ENCODE results near the gene NAP1L1.

Gene NAP1L1

DNA sequence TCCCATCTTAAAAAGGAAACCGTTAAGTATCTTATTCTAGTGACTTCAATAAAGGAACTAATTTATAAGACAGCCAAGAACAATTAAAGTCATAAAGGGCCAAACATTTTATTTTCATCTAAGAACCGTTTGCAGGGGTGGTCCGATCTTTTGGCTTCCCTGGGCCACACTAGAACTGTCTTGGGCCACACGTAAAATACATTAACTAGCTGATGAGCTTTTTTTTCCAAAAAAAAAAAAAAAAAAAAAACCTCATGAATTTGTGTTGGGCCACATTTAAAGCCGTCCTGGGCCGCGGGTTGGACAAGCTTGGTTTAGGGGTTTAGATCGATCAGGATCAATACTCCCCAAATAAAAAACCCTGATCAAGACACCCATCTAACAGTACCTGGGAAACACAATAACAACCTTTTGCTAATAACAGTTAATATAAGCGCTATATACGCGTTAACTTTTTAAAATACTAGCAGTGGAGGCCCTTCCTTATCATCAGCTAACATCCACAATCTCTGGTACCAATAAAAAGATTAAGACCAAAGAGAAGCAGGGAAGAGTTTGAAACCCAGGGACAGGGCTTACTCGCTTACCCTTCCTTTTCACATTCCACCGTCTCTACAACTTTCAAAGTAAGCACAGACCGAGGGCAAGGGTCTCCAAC, 1.1 kb downstream of the NAP1L1 start:
- no peak for DNase-seq

DNA sequence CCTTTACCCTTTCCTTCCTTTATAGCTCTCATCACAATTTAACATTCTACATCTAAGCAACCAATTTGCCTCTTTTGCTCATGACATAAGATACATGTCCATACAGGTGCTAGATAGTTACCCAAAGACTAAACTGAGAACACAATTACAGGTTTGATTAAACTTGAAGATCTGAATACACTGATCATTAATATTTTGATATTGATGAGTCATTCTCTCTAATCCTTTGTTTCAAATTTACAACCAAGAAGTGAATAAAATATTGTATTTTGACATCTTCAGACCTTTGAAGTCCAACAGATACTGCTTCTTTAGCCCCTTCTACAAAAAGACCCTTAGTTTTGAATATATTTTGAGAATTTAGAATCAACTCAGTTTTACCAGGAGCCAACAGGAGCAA, 2.6 kb downstream of the NAP1L1 start:
- no peak for DNase-seq

DNA sequence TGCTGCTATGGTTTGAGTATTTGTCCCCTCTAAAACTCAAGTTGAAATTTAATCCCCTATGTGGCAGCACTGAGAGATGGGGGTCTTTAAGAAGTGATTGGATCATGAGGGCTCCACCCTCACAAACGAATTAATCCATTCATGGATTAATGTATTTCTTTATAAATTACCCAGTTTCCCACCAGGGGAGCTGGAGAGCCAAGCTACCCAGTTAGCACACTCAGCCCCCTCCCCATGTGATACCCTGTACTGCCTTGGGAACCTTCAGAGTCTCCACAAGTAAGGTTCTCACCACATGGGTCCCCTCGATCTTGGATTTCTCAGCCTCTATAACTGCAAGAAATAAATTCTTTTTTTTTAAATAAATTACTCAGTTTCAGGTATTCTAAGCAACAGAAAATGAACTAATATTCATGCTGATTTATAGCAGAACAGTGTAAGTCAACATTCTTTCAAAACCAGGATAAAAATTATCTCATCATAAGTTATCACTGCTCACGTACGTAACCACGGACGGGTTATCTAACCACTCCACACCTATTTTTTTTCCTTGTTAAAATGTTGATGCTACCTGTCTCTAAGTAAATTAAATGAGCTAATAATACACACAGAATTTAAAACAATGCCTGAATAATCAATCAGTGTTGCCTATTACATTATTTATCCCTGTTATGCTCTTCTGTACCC, 3.6 kb downstream of the NAP1L1 start:
- no peak for DNase-seq

DNA sequence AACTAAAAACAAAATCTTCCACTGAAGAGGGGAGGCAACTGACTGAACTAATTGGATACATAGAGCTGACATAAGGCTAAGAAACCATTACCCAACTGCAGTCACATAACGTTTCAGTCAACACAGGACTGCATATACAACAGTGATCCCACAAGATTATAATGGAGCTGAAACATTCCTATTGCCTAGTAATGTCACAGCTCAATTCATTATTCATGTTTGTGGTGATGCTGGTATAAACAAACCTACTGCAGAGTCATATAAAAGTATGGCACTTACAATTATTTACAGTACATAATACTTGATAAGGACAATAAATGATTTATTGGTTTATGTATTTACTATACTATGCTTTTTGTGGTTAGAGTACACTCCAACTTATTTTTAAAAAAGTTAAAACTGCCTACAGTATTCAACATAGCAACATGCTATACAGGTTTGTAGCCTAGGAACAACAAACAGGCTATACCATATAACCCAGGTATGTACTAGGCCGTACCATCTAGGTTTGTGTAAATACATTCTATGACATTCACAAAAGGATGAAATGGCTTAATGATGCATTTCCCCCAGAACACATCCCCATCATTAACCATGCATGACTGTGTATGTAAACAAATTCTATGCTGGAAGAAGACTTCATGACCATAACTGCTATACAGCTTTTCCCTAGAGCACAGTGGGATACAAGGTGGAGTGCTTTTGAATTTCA, 4.3 kb downstream of the NAP1L1 start:
- no peak for DNase-seq

DNA sequence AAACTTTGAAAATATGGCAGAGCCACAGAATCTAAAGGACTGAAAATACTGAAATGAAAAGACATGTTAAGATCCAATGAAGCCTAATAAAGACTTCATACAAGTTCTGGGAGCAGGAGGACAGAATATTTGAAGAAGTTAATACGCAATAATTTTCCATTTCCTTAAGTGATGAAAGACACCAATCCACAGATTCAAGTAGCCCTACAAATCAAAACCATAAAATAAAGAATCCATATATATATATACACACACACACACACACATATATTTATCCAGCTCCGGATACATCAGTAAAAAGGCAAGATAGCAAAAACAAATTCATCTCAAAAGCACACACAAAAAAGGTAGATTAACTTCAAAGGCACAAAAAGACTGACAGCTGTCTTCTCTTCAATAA, 5.7 kb downstream of the NAP1L1 start:
- DNase-seq: no peak

DNA sequence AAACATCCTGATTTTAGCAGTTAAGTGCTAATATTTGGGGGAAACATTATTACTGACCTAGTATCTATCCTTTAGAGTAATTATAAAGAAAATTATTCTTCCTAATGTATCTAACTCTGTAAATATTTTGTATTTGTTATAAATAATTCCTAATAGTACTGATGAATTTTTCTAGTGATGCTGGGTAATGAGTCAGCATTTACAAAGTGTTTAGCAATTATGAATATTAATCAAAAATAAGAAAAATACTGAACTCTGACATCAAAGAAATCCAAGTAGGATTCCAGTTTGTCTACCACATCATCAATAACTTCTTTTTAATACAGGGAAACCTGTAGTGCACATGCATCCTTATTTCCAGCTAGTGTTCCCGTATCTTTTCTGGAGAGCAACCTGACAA, 9.0 kb downstream of the NAP1L1 start:
- DNase-seq: no peak

DNA sequence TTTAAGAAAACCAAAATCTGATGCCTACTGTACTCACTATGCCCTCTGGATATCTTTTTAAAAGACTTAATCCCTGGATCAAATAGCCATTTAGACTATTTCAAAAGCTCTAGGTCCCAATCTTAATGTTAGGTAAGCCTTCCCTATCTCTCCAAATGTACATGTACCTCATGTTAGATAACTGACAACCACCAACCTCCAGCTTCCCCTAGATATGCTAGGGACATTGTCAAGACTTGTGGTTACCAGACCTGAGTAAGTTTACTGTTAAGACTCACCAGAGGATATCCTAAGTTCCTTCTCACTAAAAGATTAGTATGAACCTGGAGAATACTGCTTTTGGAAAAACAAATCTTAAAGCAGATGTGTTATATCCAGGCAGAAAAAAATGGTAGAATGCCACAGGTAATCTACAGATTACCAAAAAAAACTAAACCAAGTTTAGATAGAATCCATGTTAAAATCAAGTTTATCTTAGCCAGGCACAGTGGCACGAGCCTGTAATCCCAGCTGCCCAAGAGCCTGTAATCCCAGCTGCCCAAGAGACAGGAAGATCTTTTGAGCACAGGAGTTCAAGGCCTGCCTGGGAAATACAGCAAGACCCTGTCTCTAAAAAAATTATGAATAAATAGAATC, 9.7 kb downstream of the NAP1L1 start:
- DNase-seq: no peak

DNA sequence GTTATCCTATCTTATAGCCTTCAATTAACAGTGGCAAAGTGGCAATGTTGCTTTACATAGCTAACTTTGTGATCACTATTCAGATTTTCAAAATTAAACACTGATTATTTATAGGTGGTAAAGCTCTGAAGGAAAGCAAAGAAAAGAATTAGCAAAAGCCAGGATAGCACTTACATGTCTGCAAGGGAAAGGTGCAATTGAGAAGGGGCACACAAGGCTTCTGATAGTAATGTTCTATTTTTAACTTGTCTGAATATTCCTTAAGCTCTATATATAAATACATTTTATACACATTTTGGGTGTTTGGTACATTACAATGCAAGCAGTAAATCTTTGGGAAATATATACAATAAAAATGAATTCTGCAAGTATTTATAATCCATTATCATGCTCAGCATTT, 10.9 kb downstream of the NAP1L1 start:
- no peak for DNase-seq

DNA sequence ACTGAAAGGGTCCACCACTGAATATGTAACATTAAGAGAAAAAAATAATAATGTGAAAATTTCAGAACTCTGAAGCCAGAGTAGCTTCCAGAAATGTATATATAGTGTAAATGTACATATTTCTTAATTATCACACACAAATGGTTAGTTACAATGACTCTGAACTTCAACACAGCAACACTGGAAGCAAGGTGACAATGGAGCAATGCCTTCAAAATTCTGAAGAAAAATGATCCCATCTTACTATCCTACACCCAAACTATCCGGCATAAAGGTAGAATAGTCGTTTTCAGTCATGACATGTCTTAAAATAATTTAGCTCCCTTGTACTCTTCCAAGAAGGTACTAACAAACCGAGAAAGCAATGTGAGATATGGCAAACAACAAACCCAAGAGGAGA, 11.9 kb downstream of the NAP1L1 start:
- no peak for DNase-seq

DNA sequence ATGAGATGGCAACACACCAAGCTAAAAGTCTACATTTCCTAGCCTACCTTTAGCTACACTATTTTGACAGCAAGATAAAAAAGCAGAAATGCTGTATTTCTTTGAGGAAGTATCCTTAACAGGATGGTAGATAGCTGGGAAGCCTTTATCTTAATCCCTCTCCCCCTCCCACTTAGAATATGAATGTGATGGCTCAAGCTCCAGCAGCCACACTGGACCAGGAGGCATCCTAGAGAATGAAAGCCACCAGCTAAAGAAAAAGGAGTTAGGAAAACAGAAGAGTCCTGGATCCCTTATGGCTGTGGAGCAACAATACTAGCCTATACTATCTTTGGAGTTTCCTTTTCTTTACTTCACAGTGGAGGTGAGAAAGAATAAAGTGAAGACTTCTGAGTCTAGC, 15.1 kb downstream of the NAP1L1 start:
- no peak for DNase-seq

DNA sequence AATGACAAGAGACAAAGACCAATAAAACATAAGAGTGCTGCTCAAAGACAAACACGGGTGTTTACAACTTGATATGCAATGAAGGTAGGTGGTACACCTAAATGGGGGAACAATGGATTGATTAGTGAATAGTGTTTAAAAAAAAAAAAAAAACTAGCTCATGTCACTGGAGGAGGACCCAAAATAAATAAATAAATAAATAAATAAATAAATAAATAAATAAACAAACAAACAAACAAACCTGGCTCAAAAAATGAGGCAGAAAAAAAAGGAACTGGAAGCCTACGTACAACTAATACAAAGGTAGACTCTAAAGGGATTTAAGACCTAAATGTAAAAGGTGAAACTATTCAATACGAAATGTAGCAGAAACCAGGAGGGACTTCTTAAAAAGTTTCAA, 18.6 kb downstream of the NAP1L1 start:
- DNase-seq: no peak

DNA sequence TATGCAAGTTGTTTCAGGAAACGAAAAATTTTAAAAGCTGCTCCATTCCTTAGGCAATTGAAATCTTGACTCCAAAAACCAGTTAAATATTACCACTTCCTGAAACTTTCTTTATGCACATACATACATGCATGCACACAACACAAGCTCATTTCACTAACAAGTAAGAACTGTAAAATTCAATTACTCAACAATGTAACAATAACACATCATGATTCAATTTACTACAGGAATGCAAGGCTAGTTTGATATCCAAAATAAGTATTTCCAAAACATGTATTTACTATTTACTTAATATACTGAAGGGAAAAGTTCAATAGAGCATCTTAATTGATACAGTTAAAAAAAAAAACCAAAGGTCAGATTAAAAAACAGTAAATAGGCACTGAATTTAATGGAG, 19.6 kb downstream of the NAP1L1 start:
- no peak for DNase-seq

DNA sequence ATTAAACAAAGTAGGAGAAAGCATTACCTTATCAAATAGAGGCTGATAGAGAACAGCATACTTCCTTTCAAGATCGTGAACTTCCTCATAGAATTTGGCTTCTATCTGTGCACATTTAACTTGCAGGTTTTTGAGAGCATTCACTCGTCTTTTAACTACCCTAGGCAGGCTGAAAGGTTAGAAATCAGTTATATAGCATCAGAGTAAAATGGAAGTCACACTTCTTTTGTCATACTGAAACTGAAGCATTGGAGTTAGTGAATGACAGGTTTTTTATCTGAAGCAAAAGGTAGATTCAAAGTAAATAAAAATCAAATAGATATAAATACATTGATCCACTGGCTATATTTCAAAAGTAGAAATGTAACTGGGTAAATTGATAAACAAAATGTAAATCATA, 24.4 kb downstream of the NAP1L1 start:
- no peak for DNase-seq

DNA sequence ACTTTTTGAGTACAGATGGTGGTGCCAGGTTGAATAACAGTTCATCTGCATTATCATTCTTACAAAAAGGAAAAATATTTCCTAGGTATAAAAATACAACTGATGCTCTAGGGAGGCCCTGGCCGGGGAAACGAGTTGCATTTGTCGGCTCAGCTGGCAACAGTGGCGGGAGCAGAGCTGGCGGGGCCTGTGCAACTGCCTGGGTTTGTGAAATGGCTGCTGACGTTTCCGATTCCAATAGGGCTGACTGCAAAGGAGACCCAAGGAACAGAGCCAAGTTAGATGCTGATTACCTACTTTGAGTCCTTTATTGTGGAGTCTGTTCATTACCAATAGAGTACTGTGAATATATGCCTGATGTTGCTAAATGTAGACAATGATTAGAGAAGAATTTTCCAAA, 27.2 kb downstream of the NAP1L1 start:
- DNase-seq: no peak

DNA sequence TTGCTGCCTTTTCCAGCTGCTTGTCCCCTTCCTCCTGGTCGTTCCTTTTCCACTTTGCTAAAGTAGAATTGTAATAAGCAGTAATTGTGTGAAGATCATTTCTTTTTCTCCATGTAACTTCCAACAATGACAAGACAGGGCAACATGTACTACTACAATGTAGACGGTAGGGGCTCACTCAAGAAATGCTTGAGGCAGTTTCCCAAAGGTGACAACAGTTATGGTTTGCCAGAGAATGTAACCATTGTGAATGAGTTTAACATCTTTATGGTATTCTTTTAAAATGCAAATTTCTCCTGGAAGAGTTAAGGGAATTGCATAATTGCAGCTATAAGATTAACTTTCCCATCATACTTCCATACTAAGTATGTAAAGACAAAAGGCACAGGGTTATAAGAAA, 29.1 kb downstream of the NAP1L1 start:
- DNase-seq: no peak

DNA sequence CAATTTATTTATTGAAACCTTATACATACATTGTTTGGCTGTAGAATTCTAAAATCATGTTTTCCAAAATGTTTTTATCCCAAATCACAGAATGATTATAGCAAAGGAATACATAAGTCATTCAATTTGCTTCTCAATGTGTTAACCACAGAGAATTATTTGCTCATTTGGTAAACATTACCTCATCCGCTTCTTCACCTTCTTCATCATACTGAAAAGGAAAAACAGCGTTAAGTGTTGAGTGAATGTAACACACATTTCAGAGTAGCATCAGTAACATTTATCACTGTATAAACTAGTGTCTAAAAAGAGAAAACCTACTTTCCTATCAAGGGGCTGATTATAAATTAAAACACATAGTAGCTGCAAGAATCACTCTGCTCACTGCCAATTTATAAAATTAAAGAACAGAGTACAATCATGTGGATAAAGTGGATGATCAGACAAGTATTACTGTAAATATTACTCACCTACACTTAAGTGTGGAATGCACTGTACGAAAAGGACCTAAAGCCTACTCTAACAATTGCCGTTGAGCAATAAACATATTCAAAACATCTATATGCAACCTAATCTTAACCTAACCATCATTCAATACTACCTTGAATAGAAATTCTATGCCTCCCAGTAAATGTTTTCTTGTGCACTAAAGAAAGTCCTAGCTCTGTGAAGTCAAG, 34.8 kb downstream of the NAP1L1 start:
- DNase-seq: no peak

DNA sequence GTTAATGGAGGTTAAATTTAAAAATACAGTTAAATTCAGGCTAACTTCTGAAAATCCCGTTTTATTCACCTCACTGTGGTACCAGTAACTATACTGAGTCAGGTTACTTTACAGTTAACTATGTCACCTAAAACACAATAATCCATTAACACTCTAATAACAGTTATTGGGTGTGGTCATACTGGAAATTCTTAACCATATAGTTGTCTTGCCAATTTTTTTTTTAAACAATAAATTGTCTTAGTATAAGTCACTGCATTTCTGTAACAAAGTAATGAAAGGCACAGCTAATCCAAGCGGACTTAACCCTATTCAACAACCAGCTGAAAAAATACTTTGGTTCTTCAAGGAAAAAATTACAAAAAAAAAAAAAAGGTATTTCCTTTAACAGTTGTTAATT, 36.7 kb downstream of the NAP1L1 start:
- DNase-seq: no peak

DNA sequence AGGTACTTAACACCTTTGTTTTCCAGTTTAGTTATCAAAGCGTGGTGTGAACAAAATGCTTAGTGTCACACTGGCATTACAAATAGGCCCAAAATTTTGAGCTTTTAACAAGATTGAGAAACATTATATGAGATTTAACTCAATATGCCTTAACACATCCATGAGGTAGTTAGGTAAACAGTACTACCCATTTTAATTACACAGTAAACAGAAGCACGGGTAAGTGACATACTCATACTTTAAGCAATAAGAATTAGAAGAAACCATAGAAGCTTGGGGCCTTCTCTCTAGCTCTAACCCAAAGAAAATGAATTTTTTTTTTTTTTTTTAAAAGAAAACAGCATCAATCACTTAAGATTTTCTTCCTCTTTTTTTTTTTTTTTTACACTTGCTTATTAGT, 37.4 kb downstream of the NAP1L1 start:
- DNase-seq: no peak

DNA sequence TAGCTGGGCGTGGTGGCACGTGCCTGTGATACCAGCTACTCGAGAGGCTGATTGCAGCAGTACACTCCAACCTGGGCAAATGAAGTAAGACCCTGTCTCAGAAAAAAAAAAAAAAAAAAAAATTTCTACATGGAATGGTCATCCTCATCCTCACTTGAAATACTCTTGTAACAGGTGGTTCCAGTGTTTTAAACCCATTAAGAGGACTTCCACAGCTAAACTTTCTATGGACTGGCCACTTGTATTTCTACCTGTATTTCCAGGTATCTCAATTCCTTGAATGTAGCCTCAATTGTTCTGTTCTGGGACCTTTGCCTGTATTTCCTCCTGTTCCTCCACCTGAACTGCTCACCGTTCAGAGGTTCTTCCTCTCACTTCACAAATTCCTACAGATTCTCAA, 41.1 kb downstream of the NAP1L1 start:
- DNase-seq: no peak

DNA sequence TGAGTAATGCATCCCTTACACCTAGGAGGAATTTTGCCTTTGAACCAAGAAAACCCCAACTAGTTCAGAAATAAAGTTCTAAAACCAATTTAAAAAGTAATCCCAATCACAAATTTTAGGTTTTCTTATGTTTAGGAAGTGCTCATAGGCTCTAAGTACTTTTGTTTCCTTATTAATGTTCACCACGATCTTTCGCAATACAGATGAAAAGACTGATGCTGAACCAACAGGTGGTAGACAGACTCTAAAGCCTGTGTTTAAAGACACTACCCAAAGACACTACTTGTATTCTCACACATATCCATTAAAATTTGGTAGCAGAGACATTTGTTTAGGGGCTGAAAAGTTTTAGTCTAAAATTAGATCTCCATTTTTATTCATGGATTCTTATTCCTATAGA, 42.3 kb downstream of the NAP1L1 start:
- no peak for DNase-seq

DNA sequence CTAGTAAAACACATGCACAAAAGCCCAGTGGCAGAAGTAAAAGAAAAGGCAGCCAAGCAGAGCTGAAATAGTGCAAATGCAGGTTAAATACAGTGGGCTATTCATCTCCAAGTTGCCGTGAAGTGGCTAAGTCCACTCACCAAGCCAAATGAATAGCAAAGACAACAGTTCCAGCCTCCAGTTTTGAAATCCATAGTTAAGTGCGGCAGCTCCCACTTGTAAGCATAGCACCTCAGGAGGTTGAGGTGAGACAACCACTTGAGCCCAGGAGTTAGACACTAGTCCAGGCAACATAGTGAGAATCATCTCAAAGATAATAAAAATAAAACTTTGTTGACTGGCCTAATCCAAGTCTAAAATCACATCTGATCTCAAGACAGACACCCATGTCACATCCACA, 43.1 kb downstream of the NAP1L1 start:
- DNase-seq: no peak

DNA sequence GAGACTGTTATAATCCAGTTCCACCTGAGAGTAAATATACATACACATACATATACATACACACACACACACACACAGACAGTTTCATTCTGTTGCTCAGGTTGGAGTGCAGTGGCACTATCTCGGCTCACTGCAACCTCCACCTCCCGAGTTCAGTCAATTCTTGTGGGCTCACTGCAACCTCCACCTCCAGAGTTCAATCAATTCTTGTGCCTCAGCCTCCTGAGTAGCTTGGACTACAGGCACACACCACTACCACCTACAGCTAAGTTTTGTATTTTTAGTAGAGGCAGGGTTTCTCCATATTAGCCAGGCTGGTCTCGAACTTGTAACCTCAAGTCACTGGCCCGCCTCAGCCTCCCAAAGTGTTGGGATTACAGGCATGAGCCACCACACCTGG, 44.0 kb downstream of the NAP1L1 start:
- DNase-seq: no peak

DNA sequence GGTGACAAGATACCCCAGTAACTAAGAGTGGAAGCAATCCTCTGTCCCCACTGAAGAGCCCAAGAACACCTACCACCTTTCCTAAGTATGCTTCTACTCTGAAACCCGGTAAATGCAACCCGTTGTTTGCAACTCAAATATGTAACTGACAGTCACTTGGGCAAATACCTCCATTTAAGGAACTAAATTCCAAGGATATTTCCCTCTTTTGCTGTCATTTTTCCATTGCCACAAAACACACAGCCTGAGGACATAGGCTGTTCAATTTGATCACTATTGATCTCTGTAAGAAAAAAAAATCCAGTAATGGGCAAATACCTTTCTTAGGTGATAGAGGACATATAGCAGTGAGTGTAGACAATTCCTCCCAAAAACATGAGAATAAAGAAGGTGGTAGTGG, 46.3 kb downstream of the NAP1L1 start:
- no peak for DNase-seq
